ENCODE results near the gene SFSWAP.

DNA sequence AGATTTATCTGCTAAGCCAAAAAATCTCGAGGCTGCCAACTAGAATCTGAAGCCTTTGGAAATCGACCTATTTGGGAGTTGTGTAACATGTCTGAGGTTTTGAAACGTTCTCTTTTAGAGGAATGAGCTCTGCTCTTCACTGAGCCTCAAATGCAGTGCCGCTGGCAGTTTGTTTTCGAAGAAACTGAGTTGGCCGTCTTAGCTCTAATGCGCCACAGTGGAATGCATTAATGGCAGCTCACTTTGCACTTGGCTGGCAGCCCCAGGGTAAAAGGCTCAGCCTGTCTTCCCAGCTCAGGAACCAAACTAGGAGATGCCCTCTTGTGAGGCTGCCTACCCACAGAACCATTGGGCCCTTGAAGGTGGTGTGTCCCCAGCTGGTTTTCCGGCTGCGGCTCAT lies 53.8 kb downstream of the SFSWAP start:
- TF ChIP-seq, protein P1, sequence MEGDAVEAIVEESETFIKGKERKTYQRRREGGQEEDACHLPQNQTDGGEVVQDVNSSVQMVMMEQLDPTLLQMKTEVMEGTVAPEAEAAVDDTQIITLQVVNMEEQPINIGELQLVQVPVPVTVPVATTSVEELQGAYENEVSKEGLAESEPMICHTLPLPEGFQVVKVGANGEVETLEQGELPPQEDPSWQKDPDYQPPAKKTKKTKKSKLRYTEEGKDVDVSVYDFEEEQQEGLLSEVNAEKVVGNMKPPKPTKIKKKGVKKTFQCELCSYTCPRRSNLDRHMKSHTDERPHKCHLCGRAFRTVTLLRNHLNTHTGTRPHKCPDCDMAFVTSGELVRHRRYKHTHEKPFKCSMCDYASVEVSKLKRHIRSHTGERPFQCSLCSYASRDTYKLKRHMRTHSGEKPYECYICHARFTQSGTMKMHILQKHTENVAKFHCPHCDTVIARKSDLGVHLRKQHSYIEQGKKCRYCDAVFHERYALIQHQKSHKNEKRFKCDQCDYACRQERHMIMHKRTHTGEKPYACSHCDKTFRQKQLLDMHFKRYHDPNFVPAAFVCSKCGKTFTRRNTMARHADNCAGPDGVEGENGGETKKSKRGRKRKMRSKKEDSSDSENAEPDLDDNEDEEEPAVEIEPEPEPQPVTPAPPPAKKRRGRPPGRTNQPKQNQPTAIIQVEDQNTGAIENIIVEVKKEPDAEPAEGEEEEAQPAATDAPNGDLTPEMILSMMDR (IDR thresholded peaks at IDR 0.05) = no peak
- TF ChIP-seq POLR2A (IDR thresholded peaks at IDR 0.05) (no peak), EP300 (IDR thresholded peaks at IDR 0.05) (no peak)

Data from sigmoid colon (tissue), 4 donors.